Right forelimb (tissue), 1 donor: Measurements from ENCODE around the gene SUGCT.

Experiments
- DNase-seq: peaks from one replicate; pipeline ENCODE4 v3.0.0-alpha.2; 2018

SUGCT gene

DNA sequence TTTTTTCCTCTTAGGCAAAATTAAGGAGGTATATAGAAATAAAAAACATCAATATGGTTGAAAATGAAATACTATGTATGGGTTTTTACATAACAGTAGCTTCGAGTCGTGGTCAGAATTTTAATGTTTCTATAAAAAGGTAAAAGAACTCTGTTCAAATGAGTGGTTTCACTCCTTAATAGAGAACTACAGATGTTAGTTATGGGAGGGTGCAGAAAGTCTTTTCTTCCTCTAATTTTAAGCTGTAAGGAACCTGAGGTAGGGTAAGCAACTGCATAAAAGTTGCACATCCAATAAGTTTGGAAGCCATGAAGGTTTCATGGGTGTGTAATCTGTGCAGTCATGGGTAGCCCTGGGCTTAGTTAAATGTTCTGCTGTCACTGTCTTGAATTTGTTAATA is 141.3 kb downstream of the SUGCT start:
- no peak for DNase-seq

DNA sequence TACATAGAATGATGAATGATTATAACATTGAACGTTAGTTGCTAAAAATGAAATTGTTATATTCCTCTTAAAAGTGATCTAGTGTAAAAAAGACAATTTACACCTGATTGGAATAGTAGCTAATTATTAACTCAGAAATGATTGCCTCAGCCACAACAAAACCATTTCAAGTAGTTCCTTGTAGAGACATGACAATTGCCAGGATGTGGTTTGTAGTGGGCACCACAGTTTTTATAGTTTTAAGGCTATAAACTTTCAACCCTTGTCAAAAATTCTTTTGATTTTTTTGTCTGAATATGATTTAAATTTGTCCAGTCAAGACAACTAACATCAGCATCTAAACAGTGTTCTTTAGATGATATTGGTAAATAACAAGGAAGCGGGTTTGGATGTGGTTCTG is 145.2 kb downstream of the SUGCT start:
- no peak for DNase-seq

DNA sequence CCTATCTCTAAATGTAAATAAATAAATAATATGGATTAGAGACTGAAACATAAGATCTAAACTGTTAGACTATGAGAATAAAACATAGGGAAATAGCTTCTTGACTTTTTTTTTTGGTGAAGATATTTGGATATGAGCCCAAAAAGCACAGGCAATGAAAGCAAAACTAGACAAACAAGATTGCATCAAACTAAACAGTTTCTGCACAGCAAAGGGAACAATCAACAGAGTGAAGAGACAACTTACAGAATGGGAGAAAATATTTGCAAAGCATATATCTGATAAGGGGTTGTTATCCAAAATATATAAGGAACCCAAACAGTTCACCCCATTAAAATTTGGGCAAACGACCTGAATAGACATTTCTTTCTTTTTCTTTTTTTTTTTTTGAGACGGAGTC is 148.1 kb downstream of the SUGCT start:
- no peak for DNase-seq

DNA sequence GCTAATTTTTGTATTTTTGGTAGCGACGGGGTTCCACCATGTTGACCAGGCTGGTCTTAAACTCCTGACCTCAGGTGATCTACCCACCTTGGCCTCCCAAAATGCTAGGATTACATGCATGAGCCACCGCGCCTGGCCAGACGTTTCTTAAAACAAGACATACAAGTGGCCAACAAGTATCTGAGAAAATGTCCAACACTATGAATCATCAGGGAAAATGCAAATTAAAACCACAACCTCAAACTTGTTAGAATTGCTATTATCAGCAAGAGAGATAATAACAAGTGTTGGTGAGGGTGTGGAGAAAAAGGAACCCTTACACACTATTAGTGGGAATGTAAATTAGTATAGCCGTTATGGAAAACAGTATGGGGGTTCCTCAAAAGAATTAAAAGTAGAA is 148.6 kb downstream of the SUGCT start:
- no peak for DNase-seq

DNA sequence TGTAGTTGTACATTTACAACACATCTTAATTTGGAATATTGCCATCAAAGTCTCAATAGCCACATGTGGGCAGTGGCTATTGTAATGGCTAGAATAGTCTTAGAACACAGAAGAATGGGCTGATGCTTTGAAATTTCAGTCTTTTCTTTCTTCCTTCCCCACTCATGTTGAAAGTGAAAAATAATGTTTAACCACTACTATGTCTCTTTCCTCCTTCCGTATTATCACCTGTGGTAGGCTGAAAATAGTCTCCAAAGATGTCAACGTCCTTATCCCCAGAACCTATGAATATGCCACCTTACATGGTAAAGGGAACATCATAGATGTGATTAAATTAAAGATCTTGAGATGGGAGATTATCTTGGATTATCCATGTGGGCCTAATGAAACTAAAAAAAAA is 154.0 kb downstream of the SUGCT start:
- DNase-seq, result no peak

DNA sequence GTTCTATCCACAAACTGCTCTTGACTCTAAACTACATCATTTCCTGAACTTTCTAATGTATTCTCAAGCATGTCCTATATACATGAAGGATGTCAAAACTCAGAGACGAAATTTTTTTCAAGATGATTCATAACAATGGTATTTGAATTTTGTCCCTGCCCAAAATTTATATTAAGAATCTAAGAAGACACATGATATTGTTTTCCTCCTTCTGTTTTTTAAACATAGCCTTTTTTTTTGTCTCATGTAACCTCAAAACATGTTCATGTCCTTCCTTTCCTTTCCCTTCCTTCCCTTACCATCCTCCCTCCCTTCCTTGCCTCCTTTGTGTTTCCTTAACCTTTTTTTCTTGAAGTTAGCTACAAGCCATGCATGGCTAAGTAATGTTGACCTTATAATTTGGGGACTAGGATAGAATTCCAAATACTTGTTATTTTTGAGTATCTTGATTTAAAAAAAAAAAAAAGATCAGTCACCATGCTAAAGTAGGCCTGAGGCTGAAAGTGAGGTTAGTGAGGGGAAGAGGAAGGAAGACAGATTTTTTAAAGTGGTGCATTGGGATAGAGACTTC is 163.0 kb downstream of the SUGCT start:
- DNase-seq, result no peak

DNA sequence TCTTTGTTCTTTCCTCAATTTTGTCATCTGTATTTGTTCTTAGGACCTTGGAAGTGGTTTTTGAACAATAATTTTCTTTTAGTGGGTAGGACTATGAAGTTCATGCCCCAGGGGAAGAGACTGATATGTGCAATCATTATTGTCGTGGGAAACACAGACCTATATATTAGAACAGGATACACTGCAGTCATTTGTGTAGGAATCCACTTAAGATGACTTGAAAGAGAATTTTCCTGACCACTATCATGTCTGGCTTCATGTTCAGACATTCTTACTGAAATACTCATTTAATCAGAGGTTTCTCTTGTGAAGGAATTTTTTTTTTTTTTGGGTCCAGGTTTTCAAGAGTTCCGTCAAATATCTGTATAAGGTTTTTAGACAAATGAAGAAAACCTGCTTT is 163.6 kb downstream of the SUGCT start:
- no peak for DNase-seq

DNA sequence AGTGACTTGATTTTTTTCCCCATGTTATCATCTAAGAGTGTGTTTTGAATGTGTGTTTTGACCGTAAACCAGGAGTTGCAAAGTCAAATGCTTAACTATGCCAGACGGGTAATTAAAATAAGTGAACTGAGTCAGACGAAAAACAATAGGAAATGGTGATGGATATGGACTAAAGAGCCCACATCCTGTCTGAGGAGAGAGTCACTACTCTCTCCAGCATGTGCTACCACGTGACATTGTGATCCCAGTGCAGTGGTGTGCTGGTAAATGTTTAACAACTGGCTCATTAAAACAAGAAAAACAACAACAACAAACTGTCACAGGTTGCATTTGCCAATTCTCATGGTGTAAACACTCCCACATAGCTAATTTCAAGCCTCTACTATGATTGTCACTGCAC is 164.3 kb downstream of the SUGCT start:
- no peak for DNase-seq

DNA sequence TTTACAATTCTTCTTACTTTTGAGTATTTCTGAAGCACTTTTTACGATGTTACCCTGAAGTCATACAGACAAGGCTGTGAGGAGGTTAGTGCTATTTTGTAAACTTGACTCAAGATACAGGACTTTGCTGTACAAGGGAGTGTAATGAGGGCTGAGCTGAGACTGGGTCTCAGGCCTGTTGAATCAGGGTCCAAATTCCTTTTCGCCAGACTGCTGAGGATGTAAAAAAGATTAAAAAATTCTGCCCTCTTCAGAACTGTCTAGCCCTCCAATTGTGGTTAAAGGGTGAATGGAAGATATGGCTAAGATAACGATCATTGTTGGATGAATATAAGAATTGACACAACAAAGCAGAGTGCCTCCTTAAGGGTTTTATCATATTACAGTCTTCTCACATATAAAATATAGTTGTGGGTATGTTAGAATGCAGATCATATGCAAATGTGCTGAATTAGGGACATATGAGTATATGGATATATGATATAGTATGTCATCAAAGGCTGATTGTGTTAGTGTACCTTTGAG is 165.4 kb downstream of the SUGCT start:
- no peak for DNase-seq

DNA sequence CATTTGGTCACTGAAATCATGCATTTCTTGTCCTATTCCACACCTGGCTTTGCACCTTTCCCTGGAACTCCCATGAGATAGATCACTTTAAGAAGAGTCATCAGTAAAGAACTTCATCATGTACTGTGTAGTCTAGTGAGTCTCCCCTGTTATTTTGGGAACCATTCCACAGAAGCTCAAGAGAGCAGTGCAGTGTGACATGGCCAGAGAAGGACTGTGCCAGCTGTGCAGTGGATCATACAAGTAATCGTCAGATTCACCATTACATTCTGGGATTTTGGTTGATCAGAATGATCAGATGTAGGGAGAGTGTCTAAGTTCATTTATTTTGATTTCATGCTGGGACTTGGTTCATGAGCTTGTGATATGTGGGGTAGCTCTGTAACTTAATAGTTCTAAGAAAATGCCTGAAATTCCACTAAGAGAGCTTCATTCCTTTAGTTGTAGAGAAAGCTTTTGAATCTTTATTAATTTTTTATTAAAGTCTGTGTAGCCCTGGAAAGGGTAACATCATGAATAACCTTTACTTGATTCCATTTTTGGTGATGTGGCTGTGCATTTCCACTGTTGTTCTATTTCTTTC is 166.8 kb downstream of the SUGCT start:
- DNase-seq, result no peak

DNA sequence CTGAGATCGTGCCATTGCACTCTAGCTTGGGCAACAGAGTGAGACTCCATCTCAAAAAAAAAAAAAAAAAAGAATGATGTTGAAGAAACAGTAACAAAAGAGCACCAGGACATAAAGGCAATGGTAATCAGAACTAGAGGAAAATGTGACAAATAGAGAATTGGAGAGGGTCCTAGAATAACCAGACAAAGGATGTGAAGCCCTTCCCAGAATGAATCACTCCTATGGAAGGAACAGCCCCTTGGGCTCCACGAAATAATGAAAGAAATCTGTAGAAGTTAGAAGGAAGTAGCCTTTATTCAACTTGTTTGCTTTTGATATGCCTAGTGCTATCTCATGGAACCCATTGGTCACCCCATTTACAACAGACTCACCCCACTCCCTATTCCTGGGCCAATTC is 169.2 kb downstream of the SUGCT start:
- DNase-seq, result no peak

DNA sequence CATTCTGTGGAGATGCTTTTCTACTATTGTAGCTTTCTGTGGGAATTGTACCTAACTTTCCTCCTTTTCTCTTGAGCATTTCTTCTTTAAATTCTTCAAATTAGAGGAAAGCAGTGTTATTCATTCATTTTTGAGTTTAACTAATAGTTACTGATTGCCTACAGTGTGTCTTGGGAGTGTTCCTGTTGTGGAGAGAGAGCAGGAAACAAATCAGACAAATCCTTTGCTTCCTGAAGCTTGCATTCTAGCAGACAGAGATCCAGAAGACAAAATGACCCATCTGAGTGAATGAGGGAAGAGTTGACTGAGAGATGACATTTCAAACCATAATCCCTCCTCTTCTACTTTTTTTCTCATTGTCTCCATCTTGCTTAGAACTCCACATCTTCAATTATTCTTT is 170.4 kb downstream of the SUGCT start:
- no peak for DNase-seq

DNA sequence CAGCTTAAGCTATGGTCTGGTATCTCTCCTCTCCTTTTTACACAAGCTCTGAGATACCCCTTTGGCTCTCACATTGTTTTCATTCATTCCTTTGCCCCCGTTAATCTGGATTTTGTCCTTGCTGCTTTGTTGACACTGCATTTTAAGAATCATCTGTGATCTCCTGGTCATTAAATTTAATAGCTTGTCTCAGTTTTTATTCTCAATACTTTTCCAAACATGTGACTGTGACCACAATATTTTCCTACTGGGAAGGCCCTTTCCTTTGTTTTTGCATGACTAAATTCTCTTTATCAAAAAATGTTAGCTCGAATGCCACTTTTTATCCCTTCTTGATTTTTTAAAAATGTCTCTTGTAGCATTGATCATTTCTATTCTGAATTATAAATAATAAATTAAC is 171.2 kb downstream of the SUGCT start:
- DNase-seq, result no peak

DNA sequence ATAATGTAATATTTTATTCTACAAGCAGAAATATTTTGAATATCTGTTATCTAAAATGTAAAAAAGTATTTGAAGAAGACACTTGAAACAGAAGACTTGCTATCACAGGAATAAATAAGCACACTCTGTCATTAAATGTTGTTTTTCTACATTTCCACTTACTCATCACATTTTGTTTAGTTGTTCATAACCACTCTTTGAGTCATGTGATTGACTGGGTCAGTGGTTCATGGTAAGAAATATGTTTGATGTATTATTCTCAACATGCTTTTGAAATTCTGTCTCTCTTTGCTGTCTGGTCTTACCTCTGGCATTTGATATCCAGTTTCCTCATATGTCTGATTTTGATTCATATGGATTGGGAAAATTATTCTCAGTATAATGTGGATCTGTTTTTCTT is 171.8 kb downstream of the SUGCT start:
- no peak for DNase-seq

DNA sequence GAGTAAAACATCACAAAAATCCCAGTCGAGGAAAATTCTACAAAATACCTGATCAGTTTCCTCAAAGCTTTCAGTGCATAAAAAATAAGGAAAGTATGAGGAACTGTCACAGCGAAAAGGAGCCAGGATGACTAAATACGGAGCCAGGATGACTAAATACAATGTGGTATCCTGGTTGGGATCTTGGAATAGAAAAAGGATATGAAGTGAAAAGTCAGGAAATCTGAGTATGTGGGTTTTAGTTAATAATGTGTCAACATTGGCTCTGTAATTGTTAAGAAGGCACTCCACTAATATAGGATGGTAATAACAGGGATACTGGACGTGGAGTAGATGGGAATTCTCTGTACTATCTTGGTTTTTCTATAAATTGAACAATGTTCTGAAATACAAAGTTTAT is 175.5 kb downstream of the SUGCT start:
- DNase-seq, result no peak

DNA sequence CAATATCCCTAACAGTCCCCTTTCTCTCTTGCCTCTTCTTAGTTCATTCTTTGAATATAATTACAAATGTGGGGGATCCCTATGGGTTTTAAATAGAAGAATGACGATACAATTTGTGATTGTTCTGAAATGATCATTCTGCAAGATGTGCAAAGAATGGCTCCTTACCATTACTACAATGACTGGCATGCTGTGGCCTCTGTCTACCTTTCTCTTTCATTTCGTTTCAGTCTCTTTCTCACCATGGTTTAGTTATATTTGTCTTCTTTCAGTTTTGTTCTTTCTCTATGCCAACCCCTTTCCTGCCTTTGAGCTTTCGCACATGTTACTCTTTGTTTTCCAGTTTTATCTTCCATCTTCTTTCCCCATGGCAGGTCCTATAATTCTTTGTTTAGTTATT is 176.5 kb downstream of the SUGCT start:
- no peak for DNase-seq

DNA sequence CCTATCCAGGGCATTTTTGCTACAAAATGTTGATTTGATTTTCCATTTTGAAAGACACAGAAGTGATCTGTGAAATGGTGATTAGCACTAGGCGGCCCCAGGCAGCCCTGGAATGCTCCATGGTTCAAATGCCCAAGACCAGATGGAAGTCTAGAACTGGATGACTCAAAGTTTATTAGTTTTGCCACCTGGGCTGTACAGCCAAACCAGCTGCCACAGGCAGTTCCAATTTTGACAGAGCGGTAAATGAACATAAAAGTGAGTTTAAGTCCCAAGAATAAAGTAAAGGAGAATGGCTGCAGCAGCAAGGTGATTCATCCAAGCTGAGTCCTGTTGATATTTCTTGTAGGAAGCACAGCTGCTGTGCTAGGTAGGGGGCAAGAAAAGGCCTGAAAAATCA is 180.5 kb downstream of the SUGCT start:
- DNase-seq, result no peak

DNA sequence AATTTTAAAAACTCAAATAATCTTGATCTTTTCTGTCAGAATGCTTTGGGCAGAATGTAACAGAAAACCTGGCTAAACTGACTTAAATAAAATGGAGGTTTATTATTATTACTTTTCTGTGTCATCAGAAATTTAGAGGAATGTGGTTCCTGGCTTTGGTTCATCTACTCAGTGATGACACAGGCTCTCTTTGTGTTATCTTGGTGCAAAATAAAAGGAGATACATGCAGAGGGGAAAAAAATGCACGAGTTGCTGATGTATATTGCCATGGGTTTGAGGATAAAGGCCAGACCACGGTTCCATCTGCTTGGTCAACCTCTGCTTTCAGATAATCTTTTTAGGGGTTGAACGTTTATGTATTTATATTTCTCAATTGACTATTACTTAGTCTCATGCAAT is 181.4 kb downstream of the SUGCT start:
- no peak for DNase-seq

DNA sequence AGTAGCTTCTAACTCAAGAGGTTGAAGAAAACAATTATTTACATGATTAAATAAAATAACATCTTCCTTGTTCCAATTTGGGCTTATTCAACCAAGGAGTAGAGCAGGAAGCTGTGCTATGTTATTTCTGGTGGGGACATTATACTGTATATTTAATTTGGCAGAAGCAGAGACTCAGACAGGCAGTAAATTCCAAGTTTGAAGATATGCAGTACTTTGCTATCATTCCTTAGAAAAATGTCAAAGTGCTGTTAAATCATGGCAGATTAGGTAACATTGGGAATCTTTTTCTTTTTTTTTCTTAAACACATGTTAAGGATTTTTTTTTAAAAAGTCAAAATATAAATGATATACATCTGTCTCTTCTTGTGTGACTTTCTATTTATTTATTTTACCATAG is 190.1 kb downstream of the SUGCT start:
- DNase-seq, result no peak

DNA sequence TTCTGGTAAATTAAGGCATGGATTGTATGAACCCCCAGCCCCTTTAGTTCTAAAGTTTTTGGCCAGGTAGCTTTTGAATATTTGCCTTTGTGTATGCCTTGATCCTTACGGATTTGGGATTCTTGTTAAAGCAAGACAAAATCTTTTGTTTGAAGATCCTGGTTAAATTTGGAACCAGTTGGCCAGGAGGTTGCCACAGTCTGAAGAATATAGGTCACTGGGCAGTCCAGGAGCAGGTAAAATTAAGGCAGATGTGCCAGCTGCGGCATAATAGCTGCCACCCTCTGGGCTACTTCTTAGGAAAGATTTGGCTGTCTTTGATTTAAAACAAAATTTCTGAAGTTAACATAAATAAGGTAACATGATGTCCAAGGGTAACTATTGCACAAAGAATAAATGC is 192.3 kb downstream of the SUGCT start:
- no peak for DNase-seq

DNA sequence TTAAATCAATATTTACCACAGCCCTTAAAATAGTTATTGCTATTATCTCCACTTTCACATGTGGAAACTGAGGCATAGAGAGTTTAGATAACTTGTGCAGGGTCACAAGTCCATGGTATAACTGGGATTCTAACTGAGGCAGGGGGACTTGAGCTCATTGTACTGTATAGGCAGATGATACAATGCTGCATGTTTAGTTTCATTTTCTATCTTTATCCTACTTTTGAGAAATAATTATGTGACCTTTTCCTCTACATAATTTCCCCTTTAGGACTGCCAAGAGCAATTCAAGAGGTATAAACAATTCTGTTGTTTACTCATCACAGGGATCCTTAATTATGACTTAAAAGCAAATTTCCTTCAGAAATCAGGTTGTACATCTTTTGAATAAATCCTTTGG is 193.1 kb downstream of the SUGCT start:
- no peak for DNase-seq

DNA sequence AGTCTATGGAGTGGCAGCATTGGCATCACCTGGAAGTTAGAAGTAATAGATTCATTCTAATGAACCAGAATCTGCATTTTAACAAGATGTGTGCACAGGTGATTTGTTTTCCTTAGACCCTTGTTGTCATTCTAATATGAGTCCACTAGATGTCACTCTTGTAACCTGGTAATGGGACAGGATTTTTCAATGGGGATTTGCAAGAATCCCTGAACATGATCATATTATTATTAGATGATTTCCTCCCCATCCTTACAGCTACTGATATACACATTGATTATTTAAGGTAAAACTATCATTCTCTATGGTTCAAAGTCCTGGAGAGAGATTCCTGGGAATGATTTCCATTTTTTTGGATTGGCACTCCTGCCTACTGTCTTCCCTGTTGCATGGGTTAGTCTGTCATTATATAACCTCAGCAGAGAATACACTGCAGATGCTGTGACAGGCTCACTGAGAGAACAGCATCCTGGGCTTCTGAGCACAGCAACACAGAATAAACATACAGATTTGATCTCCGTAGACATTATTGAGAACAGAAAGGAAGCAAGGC is 194.9 kb downstream of the SUGCT start:
- DNase-seq, result peak; percentile 42

DNA sequence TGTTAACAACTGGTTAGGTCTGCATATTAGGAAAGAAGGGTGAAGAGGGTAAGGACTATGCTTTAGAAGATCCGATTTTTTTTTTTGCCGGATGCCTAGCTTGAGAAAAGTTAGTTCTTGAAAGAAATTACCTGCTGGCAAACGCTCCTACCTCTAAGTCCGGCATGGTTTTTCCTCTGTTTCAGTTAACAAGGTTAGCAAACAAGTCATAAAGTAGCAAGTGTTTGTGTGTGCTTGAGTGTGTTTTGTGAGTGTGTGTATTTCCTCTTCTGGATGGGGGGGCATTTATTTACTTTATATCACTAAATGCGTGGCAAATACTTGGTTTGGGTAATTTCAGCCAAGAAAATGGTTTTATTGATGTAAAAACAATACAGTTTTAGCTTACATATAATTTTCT is 195.6 kb downstream of the SUGCT start:
- DNase-seq, result no peak

DNA sequence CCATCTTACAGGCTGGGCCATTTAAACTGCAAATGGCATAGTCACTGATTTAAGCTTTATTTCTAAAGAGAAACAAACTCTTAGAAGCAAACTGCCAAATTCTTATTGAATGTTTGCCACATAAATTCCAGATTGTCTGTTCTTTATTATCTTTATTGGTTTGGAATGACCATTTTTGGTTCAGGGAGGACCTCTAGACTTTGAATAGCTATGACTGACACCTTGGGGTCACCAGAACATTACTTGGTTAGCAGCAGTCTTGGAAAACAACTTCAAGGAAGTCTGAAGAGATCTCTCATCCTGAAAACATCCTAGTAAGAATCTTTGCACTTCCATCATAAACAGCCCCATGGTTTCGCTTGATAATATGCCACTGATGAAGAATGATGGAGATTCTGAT is 197.1 kb downstream of the SUGCT start:
- no peak for DNase-seq

DNA sequence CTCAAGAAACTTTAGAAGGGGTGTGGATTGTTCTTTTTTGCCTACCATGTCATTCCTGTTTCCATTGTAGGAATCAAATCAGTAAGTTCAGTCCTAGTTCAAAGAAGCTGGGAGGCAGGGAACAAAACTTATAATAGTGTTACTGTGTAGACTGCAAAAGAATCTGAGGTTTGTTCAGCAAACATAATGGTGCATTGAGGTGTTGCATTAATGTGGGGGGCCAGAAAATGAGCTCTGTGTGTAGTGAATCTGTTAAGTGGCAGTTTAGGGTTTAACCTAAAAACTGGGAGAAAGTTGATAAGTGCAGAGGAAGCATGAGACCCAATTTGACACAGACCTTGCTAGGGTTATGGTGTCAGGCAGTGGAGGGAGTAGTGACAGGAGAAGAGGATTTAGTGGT is 197.7 kb downstream of the SUGCT start:
- no peak for DNase-seq
